ENCODE measurements around the gene DNAJC28.
"Not testable (repeated sequence)": the region's sequence is repeated elsewhere in the genome, so short reads cannot be mapped to it uniquely, and the experiment has no call there.

The DNAJC28 gene

DNA sequence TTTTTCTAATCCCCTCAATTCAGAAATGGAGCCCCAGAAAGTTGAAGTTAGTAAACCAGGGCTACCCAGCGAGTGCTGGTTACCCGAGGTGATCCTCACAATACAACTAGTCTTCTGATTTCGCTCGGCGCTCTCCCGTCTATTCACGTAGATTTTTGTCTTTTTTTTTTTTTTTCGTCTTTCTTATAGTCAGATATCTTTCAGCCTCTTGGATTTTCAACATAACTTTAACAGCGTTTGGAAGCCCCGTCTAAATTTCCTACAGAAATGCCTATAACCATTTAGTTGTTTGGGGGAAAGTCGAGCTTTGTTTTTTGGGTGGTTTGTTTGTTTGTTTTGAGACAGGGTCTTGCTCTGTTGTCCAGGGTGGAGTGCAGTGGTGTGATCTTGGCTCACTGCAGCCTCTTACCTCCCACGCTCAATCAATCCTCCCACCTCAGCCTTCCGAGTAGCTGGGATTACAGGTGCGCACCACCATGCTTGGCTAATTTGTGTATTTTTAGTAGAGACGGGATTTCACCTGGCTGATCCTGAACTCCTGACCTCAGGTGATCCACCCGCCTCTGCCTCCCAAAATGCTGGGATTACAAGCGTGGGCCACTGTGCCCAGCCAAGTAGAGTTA lies 10.9 kb downstream of the DNAJC28 start:
- DNase-seq (ENCODE audit: low spot score), result no peak

DNA sequence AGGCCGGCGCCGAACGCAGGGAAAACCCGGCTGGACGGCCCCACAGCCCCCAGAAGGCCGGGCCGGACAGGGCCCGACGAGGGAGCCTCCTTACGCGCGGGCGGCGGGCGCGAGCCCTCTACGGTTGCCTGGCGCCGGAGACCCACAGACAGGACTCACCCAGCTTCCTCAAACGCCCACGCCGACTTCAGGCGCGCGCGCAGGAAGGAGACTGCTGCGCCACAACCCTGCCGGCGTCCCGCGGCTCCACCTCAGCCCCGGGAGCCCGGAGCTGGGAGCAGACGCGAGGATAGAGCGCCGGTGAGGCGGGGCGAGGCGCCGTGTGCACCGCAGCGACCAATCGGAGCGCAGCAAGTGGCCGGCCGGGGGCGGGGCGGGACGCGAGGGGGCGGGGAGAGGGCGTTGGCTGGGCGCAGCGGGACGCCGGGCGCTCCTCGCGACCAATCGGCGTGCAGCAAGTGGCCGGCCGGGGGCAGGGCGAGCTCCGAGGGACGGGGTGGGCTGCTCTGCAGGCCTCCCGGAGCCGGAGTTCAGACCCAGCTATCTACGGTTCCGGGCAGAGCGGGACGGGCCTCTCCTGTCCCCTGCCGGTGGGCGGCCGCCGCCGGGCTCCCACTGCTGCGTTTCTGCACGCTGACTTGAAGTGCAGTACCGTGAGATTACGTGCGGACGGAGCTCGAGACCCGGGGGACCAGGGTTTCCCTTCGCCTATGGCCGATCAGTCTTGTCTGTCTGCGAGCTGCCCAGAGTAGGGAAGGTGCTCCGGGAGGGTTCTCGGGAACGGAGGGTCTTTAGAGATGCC lies 11.6 kb downstream of the DNAJC28 start, which contains the start of gene TMEM50B:
Gene TMEM50B (minus strand): TSS at position 296 of the 802 bp plus-strand sequence. CDS start 11,089 bp downstream, outside the sequence.
- DNase-seq (ENCODE audit: low spot score), result peak; percentile 96

DNA sequence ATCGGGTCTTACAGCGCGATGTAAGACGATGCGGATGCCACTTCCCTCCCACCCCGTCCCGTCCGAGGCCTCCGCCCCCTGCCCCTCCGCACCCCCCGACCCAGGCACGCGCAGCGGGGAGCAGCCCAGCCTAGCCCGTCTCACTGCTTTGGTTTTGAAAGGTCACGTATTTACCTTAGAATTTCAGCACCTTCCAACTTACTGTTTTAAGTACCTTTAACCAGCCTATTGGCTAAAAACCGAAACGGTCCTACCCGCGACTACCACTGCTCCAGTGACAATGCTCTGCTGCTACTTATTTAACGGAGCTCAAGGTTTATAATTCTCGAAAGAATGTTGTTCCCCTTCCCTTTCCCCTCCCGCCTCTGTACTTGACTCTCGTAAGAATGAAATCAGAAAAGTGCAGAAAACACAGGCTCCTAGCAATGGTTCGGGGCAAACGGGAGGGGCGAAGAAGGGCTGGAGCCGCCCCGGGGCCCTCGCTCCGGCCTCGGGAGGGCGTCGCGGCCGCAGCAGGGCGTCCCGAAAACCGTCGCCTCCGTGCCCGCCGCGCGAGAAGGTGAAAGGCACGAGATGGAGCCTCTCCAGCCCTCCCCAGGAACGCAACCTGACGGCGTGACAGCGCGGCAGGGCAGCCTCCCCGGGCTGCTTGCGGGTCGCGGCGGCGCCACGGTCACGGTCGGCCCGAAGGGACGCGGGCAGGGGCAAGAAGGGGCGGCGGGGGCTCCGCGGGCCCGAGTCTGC lies 12.4 kb downstream of the DNAJC28 start:
- DNase-seq (ENCODE audit: low spot score), result peak; percentile 68

DNA sequence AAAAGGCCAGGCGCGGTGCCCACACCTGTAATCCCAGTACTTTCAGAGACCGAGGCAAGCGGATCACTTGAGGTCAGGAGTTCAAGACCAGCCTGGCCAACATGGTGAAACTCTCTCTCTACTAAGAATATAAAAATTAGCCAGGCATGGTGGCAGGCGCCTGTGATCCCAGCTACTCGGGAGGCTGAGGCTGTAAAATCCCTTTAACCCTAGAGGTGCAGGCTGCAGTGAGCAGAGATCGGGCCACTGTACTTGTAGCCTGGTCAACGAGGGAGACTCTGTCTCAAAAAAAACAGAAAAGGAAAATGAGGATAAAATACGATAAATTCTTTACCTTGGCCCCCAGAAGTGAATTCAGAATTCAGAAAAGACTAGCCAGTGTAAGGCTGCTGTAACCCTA lies 13.3 kb downstream of the DNAJC28 start:
- DNase-seq (ENCODE audit: low spot score), result no peak

- no peak for DNase-seq (ENCODE audit: low spot score)
These were observed 14.4 kb downstream of the DNAJC28 start for GRCh38 chr21:33477066-33477465.

GRCh38 chr21:33473344-33473743 lies 18.2 kb downstream of the DNAJC28 start:
- DNase-seq (ENCODE audit: low spot score), result no peak

DNA sequence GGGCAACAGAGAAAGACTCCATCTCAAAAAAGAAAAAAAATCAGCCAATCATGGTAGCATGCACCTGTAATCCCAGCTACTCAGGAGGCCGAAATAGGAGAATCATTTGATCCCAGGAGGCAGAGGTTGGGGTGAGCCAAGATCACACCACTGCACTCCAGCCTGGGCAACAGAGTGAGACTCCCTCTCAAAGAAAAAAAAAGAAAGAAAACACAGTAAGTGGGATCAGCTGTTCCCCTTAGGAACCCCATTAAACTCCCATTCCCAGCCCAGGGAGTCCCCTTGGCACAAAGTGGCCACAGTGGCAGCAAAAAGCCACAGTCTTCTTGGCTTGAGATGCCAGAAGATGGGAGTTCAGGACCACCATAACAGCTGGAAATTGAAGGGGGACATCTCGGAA lies 20.8 kb downstream of the DNAJC28 start:
- no peak for DNase-seq (ENCODE audit: low spot score)

- DNase-seq (ENCODE audit: low spot score), result not testable (repeated sequence)
These were observed 22.3 kb downstream of the DNAJC28 start for GRCh38 chr21:33469183-33469582.

- no peak for DNase-seq (ENCODE audit: low spot score)
These were observed 29.8 kb downstream of the DNAJC28 start for GRCh38 chr21:33461538-33462250.

DNA sequence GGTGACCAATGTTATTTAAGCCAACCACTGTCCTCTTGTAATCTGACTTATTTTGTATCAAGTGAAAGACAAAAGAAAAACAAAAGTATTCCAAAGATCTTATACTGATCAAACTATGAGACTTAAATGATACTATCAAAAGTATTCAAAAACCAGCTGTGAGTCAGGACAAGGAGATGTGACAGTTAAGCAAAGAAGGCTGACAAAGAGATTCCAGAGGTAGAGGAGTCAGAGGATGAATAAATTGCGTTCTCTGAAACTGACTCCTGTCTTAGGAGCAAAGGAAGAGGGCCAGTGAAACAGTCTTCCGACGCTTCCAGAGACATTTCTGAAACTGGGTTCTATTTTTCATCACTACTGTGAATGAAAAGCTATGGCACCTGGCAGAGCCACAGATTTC lies 32.7 kb downstream of the DNAJC28 start:
- DNase-seq (ENCODE audit: low spot score), result no peak

DNA sequence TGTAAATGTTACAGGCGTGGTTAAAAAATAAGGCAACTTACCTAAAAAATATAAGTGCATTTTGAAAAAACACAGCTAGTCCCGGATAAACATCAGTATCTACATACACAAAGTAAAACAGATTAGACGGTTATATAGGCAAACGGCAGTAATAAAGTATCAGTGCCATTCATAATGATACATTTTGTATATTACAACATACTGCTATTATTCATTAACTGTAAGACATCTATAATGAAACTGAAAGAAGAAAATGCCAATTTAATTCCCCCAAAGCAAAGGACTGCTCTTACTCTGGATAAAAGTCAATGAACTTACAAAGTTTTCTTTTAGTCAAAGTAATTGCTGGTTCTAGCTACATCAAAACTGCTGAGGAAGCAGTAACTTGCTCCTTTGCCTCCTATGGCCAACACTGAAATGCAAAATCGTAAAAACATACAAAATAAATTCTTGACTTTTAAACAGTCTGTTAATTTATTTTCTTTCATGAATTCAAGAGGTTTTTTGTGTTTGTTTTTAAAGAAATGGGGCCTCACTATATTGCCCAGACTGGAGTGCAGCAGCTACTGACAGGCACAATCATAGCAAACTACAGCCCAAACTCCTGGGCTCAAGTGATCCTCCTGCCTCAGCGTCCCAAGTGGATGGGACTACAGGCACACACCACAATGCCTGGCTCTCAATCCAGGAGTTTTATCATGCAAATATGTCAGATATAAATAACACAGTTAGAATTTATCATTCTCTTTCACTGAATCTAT lies 35.6 kb downstream of the DNAJC28 start:
- DNase-seq (ENCODE audit: low spot score), result no peak

GRCh38 chr21:33452362-33452761 lies 39.2 kb downstream of the DNAJC28 start:
- DNase-seq (ENCODE audit: low spot score), result no peak

DNA sequence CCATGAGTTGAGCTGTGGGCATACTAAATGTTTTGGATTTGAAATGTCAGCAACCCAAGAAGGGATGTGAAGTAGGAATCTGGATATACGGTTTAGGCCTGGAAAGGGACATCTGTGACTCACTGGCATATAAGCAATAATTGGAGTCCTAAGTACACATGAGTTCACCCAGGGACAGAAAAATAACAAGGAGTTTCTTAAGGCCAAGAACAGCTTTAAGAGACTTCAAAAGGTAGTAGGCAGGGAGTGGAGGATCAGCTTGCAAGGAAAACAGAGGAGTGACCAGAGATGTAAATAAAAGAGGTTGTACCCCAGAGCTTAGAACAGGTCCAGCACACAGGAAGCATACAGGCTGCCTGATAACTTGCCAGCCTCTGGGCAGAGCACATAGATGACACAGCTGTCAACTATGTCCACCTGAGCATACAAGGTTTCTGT lies 39.9 kb downstream of the DNAJC28 start:
- DNase-seq (ENCODE audit: low spot score), result no peak

DNA sequence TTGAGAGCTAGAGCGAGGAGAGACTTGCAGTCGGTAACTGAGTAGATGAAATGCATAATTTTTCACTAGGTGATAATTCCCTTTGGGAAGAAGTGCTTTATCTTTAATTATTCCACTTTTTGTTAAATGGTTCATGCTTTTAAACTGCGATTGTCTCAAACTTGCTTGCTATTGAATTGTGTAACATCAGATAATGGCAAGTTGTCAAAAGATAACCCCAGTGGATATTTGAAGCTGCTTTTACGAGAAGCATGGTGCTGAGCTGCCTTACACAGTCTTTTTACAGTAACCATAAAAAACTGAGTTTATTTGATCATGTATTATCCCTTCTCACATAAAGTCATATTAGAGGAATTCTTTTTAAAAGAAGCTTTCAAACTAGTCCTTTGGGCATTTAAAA lies 41.9 kb downstream of the DNAJC28 start:
- DNase-seq (ENCODE audit: low spot score), result no peak

DNA sequence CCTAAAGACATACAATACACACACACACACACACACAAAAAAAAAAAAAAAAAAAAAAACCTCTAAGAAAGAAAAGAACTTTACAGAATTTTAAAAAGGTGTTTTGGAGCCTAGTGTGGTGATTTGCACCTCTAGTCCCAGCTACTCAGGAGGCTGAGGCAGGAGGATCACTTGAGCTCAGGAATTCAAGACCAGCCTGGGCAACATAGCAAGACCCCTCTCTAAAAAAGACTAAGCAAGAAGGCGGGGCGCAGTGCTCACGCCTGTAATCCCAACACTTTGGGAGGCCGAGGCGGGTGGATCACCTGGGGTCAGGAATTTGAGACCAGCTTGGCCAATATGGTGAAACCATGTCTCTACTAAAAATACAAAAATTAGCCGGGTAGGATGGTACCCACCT lies 44.9 kb downstream of the DNAJC28 start:
- DNase-seq (ENCODE audit: low spot score), result not testable (repeated sequence)

GRCh38 chr21:33444499-33444898 lies 47.0 kb downstream of the DNAJC28 start:
- DNase-seq (ENCODE audit: low spot score), result no peak

DNA sequence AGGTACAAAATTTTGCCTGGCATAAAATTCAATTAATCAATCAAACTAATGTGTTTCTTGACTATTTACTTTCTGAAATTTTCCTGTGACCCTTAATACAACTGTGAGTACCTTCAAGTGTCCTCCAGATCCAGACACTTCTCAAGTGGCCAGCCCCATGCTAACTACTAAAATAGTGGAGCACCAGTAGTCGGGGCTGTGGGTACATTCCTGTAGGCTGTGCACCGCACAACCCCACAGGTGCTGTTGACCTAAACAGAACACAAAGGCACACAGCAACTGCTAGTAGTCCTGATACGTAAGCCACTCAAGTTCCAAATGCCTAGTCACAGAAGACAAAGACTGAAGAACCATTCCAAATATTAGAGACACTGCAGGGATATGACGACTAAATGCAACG lies 48.3 kb downstream of the DNAJC28 start:
- DNase-seq (ENCODE audit: low spot score), result peak; percentile 25

- peak; percentile 84 for DNase-seq (ENCODE audit: low spot score)
These were observed 49.7 kb downstream of the DNAJC28 start for GRCh38 chr21:33441489-33442477.
